ENCODE results near the gene RAB11FIP4. TPM values are rescaled to one million over a fixed set of nuclear protein-coding genes. Genes with fewer than 3 reads are reported as not detected.

RAB11FIP4 gene
- total RNA-seq, 2 donors from 2014 or later, result 16.2 to 21.6 TPM

DNA sequence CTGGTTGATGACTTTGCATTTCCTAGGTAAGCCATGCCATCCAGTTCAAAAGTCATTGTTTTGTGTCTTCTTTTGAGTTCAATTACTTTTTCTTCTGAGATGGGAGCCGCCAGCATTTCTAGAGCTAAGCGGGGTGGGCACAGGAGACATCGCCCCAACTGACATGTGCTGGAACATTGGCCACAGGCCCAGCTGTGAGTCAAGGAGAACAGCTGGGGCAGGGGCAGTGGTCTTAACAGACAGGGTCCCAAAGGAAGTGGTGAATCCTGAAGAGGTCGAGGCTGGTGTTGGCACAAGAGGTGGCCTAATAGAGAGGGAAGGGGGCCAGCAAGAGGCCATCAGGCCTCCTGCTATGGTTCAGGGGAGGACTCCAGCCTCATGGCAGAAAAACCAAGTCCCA is 17.1 kb downstream of the RAB11FIP4 start:
- Mint-ChIP-seq H3K27ac (no peak overlapping the region), H3K4me1 (ENCODE audit: low read depth in 2 of 2) (no peaks in the 10 kb centered on the region), H3K36me3 (no peaks in the 10 kb centered on the region), H3K9me3 (no peaks in the 10 kb centered on the region), H3K27me3 (peaks cover 0 to 11% of the 10 kb centered on the region in 2 donors), H3K4me3 (no peak overlapping the region)
- no peak for DNase-seq (ENCODE audit: low spot score)
- no peak for ATAC-seq

DNA sequence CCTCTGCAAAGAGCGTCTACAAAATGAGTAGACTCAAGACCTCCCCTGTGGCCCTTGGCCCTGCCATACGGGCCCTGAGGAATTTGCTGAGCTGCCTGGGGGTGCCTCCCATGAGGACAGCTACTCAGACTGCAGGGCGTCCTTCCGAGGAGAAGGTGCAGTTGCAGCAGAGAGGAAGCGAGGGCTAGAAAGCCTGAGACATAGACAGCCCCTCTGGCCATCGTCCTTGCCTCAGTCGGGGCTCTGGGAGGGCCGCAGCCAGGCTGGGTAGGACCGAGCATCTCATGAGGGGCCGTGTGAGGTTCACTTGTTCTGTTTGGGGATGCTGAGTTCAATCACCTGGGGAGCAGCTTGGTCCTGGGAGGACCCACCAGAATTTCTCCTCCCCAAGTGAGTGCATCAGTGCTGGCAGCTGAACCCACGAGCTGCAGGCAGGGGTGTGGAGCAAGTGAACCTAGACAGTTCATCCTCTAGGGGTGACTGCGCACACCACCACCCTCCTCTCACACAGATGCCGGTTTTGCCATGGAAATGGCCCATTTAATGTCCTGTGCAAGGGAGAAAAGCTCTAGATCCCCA is 20.3 kb downstream of the RAB11FIP4 start:
- no peak overlapping the region for H3K27ac Mint-ChIP-seq
- ATAC-seq (no peak), DNase-seq (ENCODE audit: low spot score) (no peak)
- peaks cover 0 to 11% of the 10 kb centered on the region in 2 donors for H3K27me3 Mint-ChIP-seq
- no peaks in the 10 kb centered on the region for H3K4me1 Mint-ChIP-seq (ENCODE audit: low read depth in 2 of 2)
- no peaks in the 10 kb centered on the region for H3K36me3 Mint-ChIP-seq
- no peaks in the 10 kb centered on the region for H3K9me3 Mint-ChIP-seq
- H3K4me3 Mint-ChIP-seq, result no peak overlapping the region

GRCh38 chr17:31412511-31412910 is 21.0 kb downstream of the RAB11FIP4 start:
- no peaks in the 10 kb centered on the region for H3K9me3 Mint-ChIP-seq
- no peak for ATAC-seq
- DNase-seq (ENCODE audit: low spot score), result no peak
- no peaks in the 10 kb centered on the region for H3K36me3 Mint-ChIP-seq
- no peaks in the 10 kb centered on the region for H3K4me1 Mint-ChIP-seq (ENCODE audit: low read depth in 2 of 2)
- no peak overlapping the region for H3K4me3 Mint-ChIP-seq
- H3K27ac Mint-ChIP-seq, result no peak overlapping the region
- H3K27me3 Mint-ChIP-seq, result peaks cover 0 to 8% of the 10 kb centered on the region in 2 donors

GRCh38 chr17:31413081-31413799 is 21.8 kb downstream of the RAB11FIP4 start:
- Mint-ChIP-seq H3K36me3 (no peaks in the 10 kb centered on the region), H3K4me1 (ENCODE audit: low read depth in 2 of 2) (no peaks in the 10 kb centered on the region), H3K9me3 (no peaks in the 10 kb centered on the region), H3K4me3 (no peak overlapping the region), H3K27ac (no peak overlapping the region), H3K27me3 (peaks cover 0 to 5% of the 10 kb centered on the region in 2 donors)
- ATAC-seq, result no peak
- no peak for DNase-seq (ENCODE audit: low spot score)

- Mint-ChIP-seq H3K4me1 (ENCODE audit: low read depth in 2 of 2) (no peaks in the 10 kb centered on the region), H3K4me3 (no peak overlapping the region), H3K27ac (no peak overlapping the region)
Observed at GRCh38 chr17:31413874-31414549, 22.5 kb downstream of the RAB11FIP4 start.

GRCh38 chr17:31414550-31414918 is 23.1 kb downstream of the RAB11FIP4 start:
- H3K4me3 Mint-ChIP-seq, result no peak overlapping the region
- no peak for DNase-seq (ENCODE audit: low spot score)
- no peak overlapping the region for H3K27ac Mint-ChIP-seq
- no peaks in the 10 kb centered on the region for H3K36me3 Mint-ChIP-seq
- no peaks in the 10 kb centered on the region for H3K9me3 Mint-ChIP-seq
- H3K27me3 Mint-ChIP-seq, result peaks cover 0 to 2% of the 10 kb centered on the region in 2 donors
- no peak for ATAC-seq
- H3K4me1 Mint-ChIP-seq (ENCODE audit: low read depth in 2 of 2), result no peaks in the 10 kb centered on the region

More at GRCh38 chr17:31413874-31414549, 22.5 kb downstream of the RAB11FIP4 start:
- no peaks in the 10 kb centered on the region for H3K36me3 Mint-ChIP-seq
- H3K9me3 Mint-ChIP-seq, result no peaks in the 10 kb centered on the region
- no peak for DNase-seq (ENCODE audit: low spot score)
- no peak for ATAC-seq
- peaks cover 0 to 2% of the 10 kb centered on the region in 2 donors for H3K27me3 Mint-ChIP-seq

DNA sequence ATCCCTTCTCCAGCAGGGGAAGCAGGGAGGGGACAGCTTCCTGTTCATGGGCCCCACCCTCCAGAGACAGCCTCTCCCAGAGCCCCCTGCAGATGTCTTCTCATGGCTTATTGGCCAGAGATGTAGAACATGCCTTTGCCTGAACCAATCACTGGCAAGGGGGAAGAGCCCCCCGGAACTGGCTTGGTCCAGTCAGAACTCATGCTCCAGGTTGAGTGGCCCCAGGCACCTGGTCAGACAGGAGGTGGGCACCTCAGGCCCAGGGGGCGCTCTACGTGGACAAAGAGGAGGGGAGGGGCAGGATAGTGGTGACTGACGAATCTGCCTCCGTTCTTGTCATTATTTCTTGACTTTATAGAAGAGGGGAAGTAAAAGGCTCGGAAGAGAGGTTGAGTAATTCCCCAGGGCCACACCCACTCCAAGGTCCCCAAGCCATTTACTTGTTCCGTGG is 23.6 kb downstream of the RAB11FIP4 start:
- Mint-ChIP-seq H3K9me3 (no peaks in the 10 kb centered on the region), H3K36me3 (no peaks in the 10 kb centered on the region), H3K4me1 (ENCODE audit: low read depth in 2 of 2) (no peaks in the 10 kb centered on the region), H3K27me3 (peaks cover 0 to 1% of the 10 kb centered on the region in 2 donors), H3K27ac (no peak overlapping the region), H3K4me3 (no peak overlapping the region)
- ATAC-seq (peak in 1 of 2 donors; percentile 3), DNase-seq (ENCODE audit: low spot score) (no peak)

- Mint-ChIP-seq H3K9me3 (no peaks in the 10 kb centered on the region), H3K4me3 (no peak overlapping the region), H3K27ac (no peak overlapping the region), H3K27me3 (no peaks in the 10 kb centered on the region), H3K36me3 (no peaks in the 10 kb centered on the region), H3K4me1 (ENCODE audit: low read depth in 2 of 2) (no peaks in the 10 kb centered on the region)
- no peak for DNase-seq (ENCODE audit: low spot score)
- peak in 1 of 2 donors; percentile 30 for ATAC-seq
Observed at GRCh38 chr17:31415640-31416502, 24.4 kb downstream of the RAB11FIP4 start.

DNA sequence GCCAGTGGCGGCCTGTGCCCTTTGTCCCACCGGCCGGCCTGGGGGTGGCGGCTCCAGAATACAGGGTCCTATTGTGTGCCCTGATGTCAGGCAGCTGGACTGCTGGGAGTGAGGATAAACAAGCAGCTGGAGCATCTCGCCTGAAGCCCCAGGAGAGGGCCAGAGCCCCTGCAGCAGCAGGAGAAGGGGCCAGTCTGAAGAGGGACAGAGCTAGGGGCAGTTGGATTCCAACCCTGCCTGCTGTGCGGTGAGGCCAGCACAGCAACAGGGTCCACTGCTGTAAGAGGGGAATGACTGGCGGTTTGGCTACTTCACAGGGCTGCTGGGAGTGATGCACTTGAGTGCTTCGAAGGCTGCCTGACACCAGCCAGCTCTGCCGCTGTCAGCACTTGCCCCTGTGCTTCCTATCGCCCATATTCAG is 25.0 kb downstream of the RAB11FIP4 start:
- no peaks in the 10 kb centered on the region for H3K27me3 Mint-ChIP-seq
- no peak overlapping the region for H3K4me3 Mint-ChIP-seq
- no peaks in the 10 kb centered on the region for H3K36me3 Mint-ChIP-seq
- no peaks in the 10 kb centered on the region for H3K4me1 Mint-ChIP-seq (ENCODE audit: low read depth in 2 of 2)
- H3K9me3 Mint-ChIP-seq, result no peaks in the 10 kb centered on the region
- ATAC-seq (peak in 1 of 2 donors; percentile 38), DNase-seq (ENCODE audit: low spot score) (no peak)
- H3K27ac Mint-ChIP-seq, result no peak overlapping the region

- H3K4me3 Mint-ChIP-seq, result no peak overlapping the region
- ATAC-seq, result no peak
- no peak overlapping the region for H3K27ac Mint-ChIP-seq
- no peaks in the 10 kb centered on the region for H3K9me3 Mint-ChIP-seq
- no peaks in the 10 kb centered on the region for H3K4me1 Mint-ChIP-seq (ENCODE audit: low read depth in 2 of 2)
- no peaks in the 10 kb centered on the region for H3K36me3 Mint-ChIP-seq
- H3K27me3 Mint-ChIP-seq, result peaks cover 0 to under 1% of the 10 kb centered on the region in 2 donors
- no peak for DNase-seq (ENCODE audit: low spot score)
Observed at GRCh38 chr17:31417051-31417792, 25.7 kb downstream of the RAB11FIP4 start.

DNA sequence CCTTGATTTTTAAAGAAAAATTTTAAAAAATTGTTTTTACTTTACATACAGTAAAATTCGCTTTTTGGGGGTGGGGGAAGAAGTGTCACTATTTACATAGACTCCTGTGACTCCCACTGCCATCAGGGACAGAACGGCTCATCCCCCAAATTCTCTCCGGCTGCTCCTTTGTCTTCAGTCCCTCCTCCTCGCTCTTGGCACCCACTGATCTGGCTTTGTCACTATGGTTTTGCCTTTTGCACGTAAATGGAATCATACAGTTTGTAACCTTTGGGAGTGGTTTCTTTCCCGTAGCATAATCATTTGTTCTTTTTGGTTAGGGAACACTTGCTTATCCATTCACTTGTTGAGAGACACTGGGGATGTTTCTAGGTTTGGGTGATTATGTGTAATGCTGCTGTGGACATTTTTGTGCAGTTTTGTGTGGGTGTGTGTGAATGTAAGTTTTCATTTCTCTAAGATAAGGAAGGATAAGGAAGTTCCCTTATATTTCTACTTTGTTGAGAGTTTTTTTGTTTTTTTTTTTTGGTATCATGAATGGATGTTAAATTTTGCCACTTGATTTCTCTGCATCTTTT is 27.4 kb downstream of the RAB11FIP4 start:
- ATAC-seq, result no peak
- Mint-ChIP-seq H3K4me1 (ENCODE audit: low read depth in 2 of 2) (no peaks in the 10 kb centered on the region), H3K4me3 (no peak overlapping the region), H3K36me3 (peaks cover 5% of the 10 kb centered on the region), H3K9me3 (no peaks in the 10 kb centered on the region), H3K27ac (no peak overlapping the region), H3K27me3 (peaks cover 3 to 8% of the 10 kb centered on the region in 2 donors)
- no peak for DNase-seq (ENCODE audit: low spot score)

- Mint-ChIP-seq H3K27me3 (peaks cover 3 to 8% of the 10 kb centered on the region in 2 donors), H3K4me1 (ENCODE audit: low read depth in 2 of 2) (no peaks in the 10 kb centered on the region), H3K4me3 (no peak overlapping the region), H3K9me3 (no peaks in the 10 kb centered on the region), H3K27ac (no peak overlapping the region), H3K36me3 (peaks cover 5% of the 10 kb centered on the region)
- DNase-seq (ENCODE audit: low spot score) (no peak), ATAC-seq (no peak)
Observed at GRCh38 chr17:31422443-31422842, 31.0 kb downstream of the RAB11FIP4 start.

DNA sequence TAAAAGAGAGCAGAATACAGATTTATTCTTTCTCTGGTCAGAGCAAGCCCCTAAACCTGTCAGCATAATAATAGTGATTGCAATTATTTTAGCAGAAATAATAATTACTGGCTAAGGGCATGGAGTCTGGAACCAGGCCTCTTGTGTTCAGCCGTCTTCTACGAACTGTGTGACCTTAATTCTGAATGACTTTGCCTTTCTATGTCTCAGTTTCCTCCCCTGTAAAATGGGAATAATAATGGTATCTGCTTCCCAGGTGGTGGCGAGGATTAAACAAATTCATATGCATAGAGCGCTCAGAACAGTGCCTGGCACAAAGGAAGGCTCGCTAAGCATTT is 33.4 kb downstream of the RAB11FIP4 start:
- H3K4me1 Mint-ChIP-seq (ENCODE audit: low read depth in 2 of 2), result no peaks in the 10 kb centered on the region
- no peak for DNase-seq (ENCODE audit: low spot score)
- no peaks in the 10 kb centered on the region for H3K9me3 Mint-ChIP-seq
- H3K4me3 Mint-ChIP-seq, result no peak overlapping the region
- H3K36me3 Mint-ChIP-seq, result peaks cover 5% of the 10 kb centered on the region
- peaks cover 6 to 11% of the 10 kb centered on the region in 2 donors for H3K27me3 Mint-ChIP-seq
- ATAC-seq, result no peak
- H3K27ac Mint-ChIP-seq, result no peak overlapping the region

Data from natural killer cell treated with Interleukin-12 subunit alpha and Interleukin-12 subunit beta and Interleukin-15 and Interleukin-18, amount 100 ng/mL, for 72 hours (primary cell).